G401.6 (cell line): ENCODE data around the gene CHCHD6.

ENCODE experiments used
- FAIRE-seq: peaks from 2 replicates; lab custom pipeline; 2012; peaks lifted over from hg19 to GRCh38; lab: Jason Lieb, UNC

The CHCHD6 gene

DNA sequence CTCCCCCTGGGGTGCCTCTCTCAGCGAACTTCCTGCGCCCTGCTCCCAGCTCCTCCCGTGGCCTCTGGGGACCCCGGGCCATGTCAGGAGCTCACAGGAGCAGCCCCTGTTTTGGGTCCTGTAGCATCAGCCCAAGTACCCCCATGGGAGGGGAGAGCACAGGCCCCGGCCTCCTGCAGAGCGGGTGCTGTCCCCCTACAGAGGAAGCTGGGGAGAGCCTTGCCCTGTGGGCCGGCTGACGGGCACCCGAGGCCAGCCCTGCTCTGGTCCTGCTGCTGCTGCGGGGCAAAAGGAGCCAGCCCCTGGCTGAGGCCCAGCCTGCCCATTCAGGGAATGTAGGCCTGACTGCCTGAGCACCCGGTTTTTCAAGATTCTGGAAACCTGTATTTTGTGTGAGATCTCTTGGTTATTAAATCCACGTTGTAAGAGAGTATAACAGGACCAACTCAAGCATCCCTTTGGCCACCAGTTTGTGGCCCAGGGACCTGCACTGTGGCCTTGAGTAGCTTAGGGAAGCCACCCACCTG, 291.3 kb downstream of the CHCHD6 start:
- no peak for FAIRE-seq

DNA sequence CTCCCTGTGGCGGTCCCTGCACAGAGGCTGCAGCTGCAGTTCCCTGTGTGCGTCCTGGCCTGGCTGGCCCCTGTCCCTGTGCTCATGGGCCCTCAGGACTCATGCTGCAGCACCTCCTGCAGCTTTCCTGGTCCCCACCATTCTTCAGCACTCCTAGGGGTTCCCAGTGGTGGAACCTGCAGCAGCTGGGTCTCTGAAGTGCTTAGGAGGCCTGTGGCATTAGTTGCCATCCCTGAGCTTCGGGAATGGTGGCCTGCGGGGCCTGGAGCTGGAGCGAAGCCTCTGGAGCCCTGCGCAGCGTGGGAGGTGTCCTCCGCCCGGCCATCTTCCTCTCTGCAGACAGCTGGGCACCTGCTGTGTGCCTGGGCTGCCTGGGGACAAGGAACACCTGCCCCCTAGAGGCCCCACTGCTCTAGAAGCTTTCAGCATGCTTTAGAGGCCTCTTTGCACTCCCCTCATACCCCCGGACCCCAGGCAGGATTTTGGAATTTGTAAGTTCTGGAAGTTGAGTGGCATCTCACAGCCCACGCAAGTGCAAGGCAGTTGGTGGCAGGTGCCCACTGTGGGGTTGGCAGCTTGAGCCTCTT, 292.0 kb downstream of the CHCHD6 start:
- no peak for FAIRE-seq

DNA sequence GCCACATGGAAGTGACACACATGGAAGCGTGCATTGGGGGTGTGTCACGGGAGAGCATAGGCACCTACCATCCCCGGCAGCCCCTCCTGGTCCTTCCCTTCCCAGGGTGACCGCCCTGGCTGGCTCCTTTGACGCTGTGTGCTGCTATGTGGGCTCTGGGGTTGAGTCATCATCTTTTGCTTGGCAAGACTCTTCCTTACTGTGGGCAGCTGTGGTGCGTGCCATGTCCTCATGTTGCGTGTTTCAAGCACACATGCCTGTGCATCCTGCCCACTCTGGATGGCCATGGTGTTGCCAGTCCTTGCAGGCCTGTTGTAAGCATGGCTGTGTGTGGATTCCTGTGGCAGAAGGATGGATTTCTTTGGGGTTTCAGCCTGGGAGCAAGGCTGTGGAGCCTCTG, 292.9 kb downstream of the CHCHD6 start:
- FAIRE-seq, result no peak

DNA sequence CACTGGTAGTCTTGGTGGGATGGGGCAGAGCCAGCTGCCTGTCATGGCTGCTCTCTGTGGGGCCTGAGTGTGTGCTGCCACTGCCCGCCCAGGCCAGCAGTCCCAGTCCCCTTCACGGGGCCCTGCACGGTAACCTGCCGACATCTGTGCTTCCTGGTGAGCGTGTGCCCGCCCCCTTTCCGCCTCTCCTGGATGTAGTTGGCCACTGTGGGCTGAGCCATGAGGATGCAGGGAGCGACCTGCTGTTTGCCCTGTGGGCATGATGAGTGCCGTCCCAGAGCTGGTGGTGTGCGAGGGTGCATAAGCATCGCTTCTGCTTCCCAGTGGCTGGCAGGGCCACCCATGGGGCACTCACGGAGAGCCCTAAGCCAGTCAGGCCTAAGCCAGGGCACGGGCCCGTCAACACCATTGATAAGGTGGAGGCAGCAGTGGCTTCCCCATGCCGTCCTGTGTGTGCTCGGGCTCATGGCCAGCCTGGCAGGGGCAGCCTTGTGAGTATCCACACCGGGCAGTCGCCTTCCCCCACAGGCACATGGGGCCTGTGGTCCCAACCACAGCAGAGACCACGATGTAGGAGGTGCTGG, 293.5 kb downstream of the CHCHD6 start:
- no peak for FAIRE-seq

DNA sequence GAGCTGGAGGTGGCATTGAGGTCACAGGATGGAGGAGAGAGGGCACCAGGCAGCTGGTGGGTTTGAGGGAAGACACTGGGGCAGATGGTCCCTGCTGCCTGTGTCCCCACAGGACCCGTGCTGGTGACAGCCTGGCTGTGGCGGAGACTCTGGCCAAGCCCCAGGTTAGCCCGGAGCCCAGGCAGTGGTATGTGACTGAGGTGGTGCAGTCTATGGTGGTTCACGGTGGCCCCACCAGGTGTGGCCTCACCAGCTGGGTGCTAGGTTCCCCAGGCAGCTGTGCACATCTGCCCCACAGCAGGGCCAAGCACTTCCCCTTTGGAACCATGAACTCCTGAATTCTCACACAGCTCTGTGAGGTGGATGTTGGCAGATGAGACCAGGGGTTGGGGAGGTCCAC, 294.3 kb downstream of the CHCHD6 start:
- no peak for FAIRE-seq

DNA sequence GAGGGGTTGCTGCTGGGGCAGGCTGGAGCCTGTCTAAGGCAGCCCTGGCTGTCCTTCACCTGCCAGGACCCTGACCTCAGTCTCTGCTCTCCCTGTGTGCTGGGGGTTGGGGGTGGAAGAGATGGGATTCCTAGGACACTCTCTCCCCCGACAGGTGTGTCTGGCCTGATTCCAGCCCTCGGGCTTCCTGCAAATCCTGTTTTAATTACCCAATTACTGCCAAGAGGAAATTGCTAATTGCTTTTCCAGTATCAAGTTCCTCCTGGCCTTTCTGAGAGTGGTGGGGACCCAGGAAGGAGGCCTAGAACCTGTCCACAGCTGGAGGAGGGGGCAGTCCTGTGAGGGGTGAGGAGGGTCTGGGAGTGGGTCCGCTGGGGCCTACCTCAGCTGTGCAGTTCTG, 294.7 kb downstream of the CHCHD6 start:
- FAIRE-seq, result no peak

DNA sequence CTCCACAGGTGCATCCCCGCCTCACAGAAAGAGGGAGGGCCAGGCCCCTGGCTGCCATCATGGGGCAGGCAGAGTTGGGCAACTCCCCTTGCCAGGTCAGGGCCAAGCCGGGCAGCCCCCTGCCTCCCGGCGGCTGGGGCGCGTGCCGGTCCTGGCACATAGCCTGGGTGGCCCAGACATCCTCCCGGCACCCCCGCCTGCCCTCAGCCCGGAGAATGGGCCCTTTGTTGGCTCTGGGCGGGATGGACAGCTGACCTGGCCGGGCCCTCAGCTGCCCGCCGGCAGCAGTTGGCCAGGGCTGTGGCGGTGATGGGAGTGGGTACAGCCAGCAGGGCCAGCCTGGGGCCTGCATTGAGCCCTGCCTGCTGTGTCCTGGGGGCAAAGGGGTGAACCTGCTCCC, 295.3 kb downstream of the CHCHD6 start:
- FAIRE-seq, result no peak

DNA sequence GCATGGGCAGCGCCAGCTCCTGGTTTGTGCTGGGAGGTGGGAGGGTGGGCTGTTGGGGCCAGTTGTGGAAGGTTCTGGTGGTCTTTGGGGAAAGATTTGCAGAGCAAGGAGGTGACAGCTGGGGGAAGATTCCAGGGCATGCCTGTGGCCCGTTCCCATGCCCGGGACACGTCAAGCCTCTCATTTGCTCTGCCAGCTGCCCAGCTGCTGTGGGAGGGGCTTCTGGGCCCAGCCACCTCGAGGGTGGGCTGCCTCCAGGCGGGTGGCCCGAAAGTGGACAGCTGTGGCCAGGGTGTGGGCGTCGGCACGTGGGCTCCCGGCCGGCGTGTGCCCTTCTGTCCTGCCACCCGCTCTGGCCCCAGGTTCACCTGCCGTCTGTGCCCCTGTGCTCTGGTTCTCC, 296.1 kb downstream of the CHCHD6 start:
- FAIRE-seq, result no peak

DNA sequence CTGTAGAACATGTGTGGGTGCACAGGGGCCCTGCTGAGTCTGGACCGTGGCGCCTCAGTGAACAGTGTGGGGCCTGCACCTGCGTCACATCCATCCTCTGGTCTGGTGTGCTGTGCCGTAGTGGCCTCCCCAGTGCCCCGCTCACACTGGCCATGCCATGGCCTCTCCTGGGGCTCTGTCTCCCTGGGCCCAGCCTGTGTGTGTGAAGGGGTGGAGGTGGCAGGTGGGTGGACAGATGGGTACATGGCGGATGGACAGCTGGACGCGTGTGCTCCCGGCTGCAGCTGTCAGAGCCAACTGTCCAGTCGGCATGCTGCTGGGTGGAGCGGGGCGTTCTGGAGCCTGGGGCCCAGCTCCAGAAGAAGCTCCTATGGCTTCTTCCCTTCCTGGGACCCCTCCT, 296.7 kb downstream of the CHCHD6 start:
- FAIRE-seq, result no peak

DNA sequence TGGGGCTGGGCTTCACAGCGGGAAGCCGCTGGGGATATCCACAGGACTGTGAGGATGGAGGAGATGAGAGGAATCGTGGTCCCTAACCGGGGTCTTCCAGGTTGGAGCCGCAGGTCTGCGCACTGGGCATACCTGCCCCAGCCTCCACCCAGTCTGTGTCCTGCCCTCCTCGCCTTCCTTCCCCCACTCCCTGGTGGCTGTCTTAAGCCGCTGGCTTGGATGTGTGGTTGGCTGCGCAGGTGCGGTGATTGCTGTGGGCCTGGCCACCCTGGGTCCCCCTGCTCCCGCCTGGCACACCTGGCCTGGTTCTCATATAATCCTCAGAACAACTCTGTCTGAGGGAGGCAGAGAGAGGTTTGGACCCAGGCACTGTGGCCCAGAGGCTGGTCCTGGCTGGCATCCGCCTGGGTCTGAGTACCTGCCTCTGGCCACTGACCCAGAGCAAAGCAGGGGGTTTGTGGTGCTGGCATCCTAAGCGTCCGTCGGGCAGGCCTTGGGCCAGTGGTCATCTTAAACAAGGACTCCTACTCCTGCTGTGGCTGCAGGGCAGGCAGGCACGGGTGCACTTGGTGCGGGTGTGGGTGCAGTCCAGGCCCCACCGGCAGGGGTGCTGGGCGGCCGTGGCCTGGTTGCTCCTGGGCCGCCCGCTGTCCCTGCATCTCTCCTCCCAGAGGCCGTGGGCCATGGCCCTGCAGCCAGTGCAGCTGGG, 297.6 kb downstream of the CHCHD6 start:
- FAIRE-seq, result no peak

DNA sequence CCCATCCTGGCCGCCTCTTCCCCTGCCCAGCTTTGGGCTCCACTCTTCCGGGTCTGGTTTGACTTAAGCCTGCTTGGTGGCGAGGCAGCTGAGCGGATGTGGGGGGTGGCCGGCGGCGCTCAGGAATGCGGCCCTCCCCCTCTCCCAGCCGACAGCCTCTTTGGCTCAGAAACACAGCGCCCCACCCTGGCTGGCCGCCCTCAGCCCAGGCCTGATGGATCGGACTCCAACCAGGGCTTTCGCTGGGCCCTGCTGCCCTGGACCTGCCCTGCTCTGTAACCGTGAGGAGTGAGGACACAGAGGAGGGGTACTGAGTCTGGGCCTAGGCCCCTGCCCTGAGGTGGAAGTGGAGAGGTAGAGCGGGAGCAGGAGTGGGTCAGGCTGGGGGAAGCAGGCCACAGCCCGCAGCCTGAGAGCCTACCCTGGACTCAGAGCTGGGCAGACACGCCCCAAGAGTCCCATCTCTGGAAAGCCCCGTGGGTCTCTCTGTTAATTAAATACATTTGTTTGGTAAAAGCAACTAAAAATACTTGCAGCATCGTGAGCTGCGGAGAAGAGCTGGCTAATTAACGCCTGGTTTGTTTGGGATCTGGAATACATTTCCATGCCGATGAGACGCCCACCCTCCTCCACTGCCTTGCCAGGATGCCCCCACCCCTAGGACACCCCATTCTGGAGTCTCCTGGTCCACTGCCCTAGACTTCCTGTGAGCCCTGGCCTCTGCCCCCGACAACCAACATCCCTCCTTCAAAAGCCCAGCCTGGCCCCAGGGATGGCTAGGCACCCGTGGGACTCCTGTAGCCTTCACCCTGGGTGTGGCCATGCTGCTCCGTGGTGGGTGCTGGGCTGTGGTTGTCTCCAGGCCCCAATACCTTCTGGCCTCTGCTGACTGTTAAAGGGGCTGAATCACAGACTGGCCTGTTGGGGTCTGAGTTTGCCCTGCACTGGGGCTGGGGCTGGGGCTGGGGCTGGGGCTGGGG, 298.4 kb downstream of the CHCHD6 start:
- no peak for FAIRE-seq

DNA sequence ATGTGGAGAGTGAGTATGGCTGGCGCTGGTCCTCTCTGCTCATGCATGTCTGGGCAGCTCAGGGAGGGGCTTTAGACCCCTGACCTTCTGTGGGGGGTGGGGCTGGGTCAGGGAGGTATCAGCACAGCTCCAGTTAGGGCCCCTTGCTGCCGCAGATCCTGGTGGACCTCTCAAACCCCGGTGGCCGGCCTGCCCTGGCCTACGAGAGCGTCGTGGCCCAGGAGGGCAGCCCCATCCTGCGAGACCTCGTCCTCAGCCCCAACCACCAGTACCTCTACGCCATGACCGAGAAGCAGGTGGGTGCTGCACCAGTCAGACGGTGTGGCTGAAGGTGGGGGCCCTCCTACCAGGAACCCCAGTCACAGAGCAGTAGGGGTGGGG, 299.1 kb downstream of the CHCHD6 start:
- FAIRE-seq, result no peak

DNA sequence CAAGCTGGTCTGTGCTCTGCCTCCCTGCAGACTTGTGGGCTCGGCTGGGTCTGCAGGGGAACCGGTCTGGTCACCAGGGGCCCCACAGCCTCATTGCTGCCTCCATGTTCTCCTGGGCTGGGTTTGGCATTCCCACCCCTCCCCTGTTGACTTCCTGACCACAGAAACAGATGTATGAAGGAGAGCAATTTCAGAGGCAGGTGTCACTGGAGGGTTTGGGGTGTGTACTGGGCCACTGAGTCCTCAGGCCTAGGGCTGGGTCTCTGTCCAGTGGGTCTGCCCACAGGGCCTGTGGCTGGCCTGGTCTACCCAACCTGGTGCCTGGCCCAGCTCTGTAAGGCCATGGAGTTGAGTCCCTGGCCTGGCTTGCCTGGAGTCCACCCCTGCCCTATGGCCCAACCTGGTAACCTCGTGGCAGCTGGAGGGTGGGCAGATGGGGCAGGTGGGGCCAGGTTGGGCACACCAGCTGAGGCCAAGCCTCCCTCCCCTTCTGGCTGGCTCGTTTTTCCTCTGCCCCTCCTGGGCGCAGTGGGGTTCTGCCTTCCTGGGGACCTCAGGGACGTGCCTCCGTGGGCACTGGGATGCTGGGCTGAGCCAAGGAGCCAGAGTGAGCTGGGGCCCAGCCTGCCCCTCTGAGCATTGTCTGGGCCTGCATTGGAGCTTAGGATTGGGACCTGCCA, 299.7 kb downstream of the CHCHD6 start:
- FAIRE-seq, result no peak

DNA sequence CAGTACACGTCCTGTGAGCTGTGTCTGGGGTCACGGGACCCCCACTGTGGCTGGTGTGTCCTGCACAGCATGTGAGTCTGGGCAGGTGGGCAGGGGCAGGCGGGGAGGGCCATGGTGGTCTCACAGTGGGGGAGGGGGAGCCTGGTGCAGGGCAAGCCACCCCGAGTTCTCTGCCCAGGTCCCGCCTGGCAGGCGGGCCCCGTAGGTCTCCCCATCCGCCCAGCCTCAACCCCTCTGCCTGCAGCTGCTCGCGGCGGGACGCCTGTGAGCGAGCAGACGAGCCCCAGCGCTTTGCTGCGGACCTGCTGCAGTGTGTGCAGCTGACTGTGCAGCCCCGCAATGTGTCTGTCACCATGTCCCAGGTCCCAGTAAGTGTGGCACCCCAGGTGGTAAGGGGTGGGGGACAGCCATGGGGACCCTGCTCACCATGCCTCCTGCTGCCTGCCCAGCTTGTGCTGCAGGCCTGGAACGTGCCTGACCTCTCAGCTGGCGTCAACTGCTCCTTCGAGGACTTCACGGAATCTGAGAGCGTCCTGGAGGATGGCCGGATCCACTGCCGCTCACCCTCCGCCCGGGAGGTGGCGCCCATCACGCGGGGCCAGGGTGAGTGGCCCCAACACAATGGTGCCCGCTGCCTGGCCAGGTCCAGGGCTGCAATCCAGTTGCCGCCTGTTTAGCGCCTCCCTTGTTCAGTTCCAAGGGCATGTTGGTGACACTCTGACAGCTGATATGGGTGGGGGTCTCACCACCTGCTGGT, 300.8 kb downstream of the CHCHD6 start:
- FAIRE-seq, result no peak

DNA sequence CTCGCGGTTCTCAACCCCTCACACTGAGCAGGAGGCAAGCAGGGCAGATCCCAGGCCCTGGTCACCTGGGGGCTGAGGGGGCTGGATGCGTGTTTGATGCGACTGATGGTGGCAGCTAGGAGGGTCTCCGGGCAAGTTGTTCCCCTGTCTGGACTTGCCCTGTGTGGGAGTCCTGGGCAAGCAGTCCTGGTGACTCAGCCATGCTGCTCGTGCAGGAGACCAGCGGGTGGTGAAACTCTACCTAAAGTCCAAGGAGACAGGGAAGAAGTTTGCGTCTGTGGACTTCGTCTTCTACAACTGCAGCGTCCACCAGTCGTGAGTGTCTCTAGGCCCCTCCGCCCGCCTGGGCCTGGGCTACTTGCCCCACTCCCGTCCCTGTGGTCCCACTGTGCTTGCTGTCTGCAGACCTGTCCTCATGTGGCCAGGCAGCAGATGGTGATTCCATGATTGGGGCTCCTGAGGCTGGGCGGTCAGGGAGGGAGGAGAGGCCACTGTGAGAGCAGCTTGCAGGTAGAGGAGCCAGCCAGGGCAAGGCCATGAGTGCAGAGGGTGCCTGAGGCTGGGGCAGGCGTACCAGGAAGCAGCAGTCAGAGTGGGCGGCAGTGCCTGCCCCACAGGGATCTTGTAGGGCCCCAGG, 301.9 kb downstream of the CHCHD6 start:
- FAIRE-seq, result no peak

DNA sequence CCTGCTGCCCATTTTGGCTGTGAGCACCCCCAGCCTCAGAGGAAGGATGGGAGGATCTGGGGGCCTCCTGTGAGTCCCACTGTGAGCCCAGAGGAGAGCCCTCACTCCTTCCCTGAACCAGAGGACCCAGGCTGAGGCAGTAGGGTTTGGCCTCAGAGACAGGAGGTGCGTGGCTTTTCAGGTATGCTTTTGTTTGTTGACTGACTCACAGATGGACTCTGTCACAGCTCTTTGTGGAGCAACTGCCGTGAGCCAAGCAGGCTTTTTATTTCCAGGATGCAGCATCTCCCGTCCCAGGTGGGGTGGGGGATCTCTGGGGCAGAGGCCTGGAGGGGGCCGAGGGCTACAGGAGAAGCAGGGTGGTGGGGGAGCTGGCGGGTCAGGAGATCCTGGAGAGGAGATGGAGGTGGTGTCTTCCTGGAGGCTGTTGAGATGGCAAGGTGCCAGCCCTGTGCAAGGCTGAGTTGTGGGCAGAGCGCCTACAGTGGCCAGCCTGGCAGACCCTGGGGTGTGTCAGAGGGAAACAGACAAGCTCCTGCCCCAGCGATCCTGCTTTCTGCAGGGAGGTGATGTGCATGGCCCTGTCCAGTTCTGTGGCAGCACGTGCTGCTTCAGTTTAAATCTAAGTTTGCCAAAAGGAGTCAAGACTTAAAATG, 302.9 kb downstream of the CHCHD6 start:
- no peak for FAIRE-seq

DNA sequence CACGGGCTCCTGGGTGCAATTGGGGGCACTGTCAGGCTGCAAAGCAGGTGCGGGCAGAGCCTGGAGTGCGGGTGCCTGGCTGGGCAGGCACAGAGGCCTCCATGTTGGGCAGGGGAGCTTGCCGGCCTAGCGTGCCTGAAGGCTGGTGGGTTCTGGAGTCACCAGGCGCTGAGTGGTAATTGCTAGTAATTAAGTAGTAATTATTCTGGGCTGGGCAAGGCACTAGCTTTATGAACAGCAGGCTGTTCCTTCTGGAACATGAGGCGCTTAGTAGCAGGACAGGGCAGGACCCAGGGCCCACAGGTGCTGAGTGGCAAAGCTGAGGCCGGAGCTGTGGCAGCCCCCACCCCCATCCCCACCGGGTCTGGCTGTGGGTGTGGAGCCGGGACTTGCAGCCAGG, 304.2 kb downstream of the CHCHD6 start:
- FAIRE-seq, result no peak

DNA sequence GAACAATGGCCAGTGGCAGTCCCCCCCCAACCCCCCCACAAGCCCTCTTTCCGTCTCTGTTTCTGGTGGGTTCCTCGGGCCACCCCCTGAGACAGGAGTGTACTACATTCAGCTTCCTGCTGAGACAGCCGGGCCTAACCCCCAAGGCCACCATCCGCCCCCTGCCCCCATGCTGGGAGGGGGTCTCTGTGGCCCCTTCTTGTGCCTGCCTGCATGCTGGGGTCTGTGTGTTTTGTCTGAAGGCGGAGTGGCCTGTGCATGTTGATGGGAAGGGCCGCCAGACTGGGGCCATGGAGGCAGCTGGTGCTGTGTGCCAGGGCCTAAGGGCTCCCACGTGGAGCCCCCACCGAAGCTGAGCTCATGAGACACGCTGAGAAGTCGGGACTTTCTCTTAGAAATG, 305.5 kb downstream of the CHCHD6 start:
- no peak for FAIRE-seq
